ENCODE data around the gene NELL1. TPM values are rescaled to one million over a fixed set of nuclear protein-coding genes. Genes with fewer than 3 reads are reported as not detected.

NELL1 gene
- total RNA-seq, 2 donors from 2014 or later = 0.19 TPM; not detected in 1

GRCh38 chr11:21402274-21402673 is 732.9 kb downstream of the NELL1 start:
- Histone ChIP-seq H3K36me3 (no peaks in the 10 kb centered on the region), H3K4me3 (no peak overlapping the region), H3K4me1 (no peaks in the 10 kb centered on the region), H3K9me3 (no peaks in the 10 kb centered on the region), H3K9ac (ENCODE audit: low read depth in 2 of 2, low read length in 2 of 2) (no peak overlapping the region), H3K27ac (no peak overlapping the region), H3K27me3 (no peaks in the 10 kb centered on the region)
- TF ChIP-seq CTCF (IDR thresholded peaks at IDR 0.05) = no peak
- DNase-seq = no peak
- intact Hi-C loops (cut with DNase I) = no loop called here

- DNase-seq = no peak
- Histone ChIP-seq H3K27ac (no peak overlapping the region), H3K36me3 (no peaks in the 10 kb centered on the region), H3K9me3 (no peaks in the 10 kb centered on the region), H3K4me3 (no peak overlapping the region), H3K9ac (ENCODE audit: low read depth in 2 of 2, low read length in 2 of 2) (no peak overlapping the region), H3K4me1 (no peaks in the 10 kb centered on the region), H3K27me3 (no peaks in the 10 kb centered on the region)
- TF ChIP-seq CTCF (IDR thresholded peaks at IDR 0.05) = no peak
- intact Hi-C loops (cut with DNase I) = no loop called here
These were observed 733.7 kb downstream of the NELL1 start for GRCh38 chr11:21403069-21403468.

- H3K4me3 ChIP-seq = no peak overlapping the region
- no peak for TF ChIP-seq CTCF (IDR thresholded peaks at IDR 0.05)
- DNase-seq = no peak
- intact Hi-C loops (cut with DNase I) = no loop called here
- H3K27ac ChIP-seq = no peak overlapping the region
- H3K9me3 ChIP-seq = no peaks in the 10 kb centered on the region
- H3K27me3 ChIP-seq = no peaks in the 10 kb centered on the region
- no peaks in the 10 kb centered on the region for H3K36me3 ChIP-seq
- no peaks in the 10 kb centered on the region for H3K4me1 ChIP-seq
- H3K9ac ChIP-seq (ENCODE audit: low read depth in 2 of 2, low read length in 2 of 2) = no peak overlapping the region
These were observed 736.0 kb downstream of the NELL1 start for GRCh38 chr11:21405422-21405821.

GRCh38 chr11:21410513-21410912 is 741.1 kb downstream of the NELL1 start:
- H3K36me3 ChIP-seq = no peaks in the 10 kb centered on the region

GRCh38 chr11:21411104-21411503 is 741.7 kb downstream of the NELL1 start:
- no peak overlapping the region for H3K4me3 ChIP-seq
- H3K36me3 ChIP-seq = no peaks in the 10 kb centered on the region
- no peaks in the 10 kb centered on the region for H3K9me3 ChIP-seq
- H3K9ac ChIP-seq (ENCODE audit: low read depth in 2 of 2, low read length in 2 of 2) = no peak overlapping the region
- no peaks in the 10 kb centered on the region for H3K27me3 ChIP-seq
- H3K27ac ChIP-seq = no peak overlapping the region
- intact Hi-C loops (cut with DNase I) = no loop called here
- no peak for DNase-seq
- H3K4me1 ChIP-seq = no peaks in the 10 kb centered on the region
- no peak for TF ChIP-seq CTCF (IDR thresholded peaks at IDR 0.05)

More at GRCh38 chr11:21410513-21410912, 741.1 kb downstream of the NELL1 start:
- TF ChIP-seq CTCF (IDR thresholded peaks at IDR 0.05) = no peak
- H3K4me1 ChIP-seq = no peaks in the 10 kb centered on the region
- DNase-seq = no peak
- no peak overlapping the region for H3K27ac ChIP-seq
- intact Hi-C loops (cut with DNase I) = no loop called here
- H3K27me3 ChIP-seq = no peaks in the 10 kb centered on the region
- H3K9me3 ChIP-seq = no peaks in the 10 kb centered on the region
- no peak overlapping the region for H3K9ac ChIP-seq (ENCODE audit: low read depth in 2 of 2, low read length in 2 of 2)
- no peak overlapping the region for H3K4me3 ChIP-seq

GRCh38 chr11:21411597-21411996 is 742.2 kb downstream of the NELL1 start:
- intact Hi-C loops (cut with DNase I) = no loop called here
- no peak for DNase-seq

More at GRCh38 chr11:21411597-21411996, 742.2 kb downstream of the NELL1 start:
- no peaks in the 10 kb centered on the region for H3K9me3 ChIP-seq
- H3K4me3 ChIP-seq = no peak overlapping the region
- no peaks in the 10 kb centered on the region for H3K4me1 ChIP-seq
- TF ChIP-seq CTCF (IDR thresholded peaks at IDR 0.05) = no peak
- no peak overlapping the region for H3K27ac ChIP-seq
- H3K9ac ChIP-seq (ENCODE audit: low read depth in 2 of 2, low read length in 2 of 2) = no peak overlapping the region
- H3K27me3 ChIP-seq = no peaks in the 10 kb centered on the region
- no peaks in the 10 kb centered on the region for H3K36me3 ChIP-seq

Measured in colonic mucosa (tissue), 4 donors.